Measurements from ENCODE around the gene C1orf50. TPM values are rescaled to one million over a fixed set of nuclear protein-coding genes. Genes with fewer than 3 reads are reported as not detected.
A peak's percentile ranks its signal among the peaks of the same experiment; 100 is the strongest.

Gene C1orf50
- total and polyA plus RNA-seq, 8 donors = 1.6 to 3.5 (median 2.6) TPM

DNA sequence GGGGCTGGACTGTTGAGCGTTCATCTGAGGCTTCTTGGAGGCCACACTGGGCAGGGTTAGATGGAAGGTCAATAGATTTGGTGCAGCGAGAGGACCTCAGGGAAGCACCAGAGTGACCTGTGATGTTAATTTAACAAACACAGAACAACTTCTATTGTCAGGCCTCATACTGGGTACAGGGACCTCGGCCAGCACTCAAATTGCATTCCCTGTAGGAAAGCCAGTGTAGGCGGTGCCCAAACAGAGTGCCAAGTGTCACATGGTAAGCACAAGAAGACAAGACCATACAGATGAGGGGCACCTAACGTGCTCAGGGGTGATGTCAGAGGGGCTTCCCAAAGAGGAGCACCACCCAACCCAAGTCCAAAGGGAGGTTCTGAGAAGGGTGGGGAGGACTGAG is 19.0 kb downstream of the C1orf50 start:
- no peaks in the 10 kb centered on the region for H3K27me3 ChIP-seq
- 89 to 94% methylated on average over 5 of the region's 5 CpGs for WGBS, 2 donors
- intact Hi-C loops (cut with DNase I) = loop anchor here in 1 of 3 donors (10.0 kb wide), 1 partner anchor 99 kb away; no protein-coding TSS in a partner anchor
- no peak for DNase-seq
- no peaks in the 10 kb centered on the region for H3K9me3 ChIP-seq
- no peaks in the 10 kb centered on the region for H3K4me1 ChIP-seq
- H3K36me3 ChIP-seq = no peaks in the 10 kb centered on the region
- TF ChIP-seq, protein P1, sequence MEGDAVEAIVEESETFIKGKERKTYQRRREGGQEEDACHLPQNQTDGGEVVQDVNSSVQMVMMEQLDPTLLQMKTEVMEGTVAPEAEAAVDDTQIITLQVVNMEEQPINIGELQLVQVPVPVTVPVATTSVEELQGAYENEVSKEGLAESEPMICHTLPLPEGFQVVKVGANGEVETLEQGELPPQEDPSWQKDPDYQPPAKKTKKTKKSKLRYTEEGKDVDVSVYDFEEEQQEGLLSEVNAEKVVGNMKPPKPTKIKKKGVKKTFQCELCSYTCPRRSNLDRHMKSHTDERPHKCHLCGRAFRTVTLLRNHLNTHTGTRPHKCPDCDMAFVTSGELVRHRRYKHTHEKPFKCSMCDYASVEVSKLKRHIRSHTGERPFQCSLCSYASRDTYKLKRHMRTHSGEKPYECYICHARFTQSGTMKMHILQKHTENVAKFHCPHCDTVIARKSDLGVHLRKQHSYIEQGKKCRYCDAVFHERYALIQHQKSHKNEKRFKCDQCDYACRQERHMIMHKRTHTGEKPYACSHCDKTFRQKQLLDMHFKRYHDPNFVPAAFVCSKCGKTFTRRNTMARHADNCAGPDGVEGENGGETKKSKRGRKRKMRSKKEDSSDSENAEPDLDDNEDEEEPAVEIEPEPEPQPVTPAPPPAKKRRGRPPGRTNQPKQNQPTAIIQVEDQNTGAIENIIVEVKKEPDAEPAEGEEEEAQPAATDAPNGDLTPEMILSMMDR (IDR thresholded peaks at IDR 0.05) = no peak
- H3K4me3 ChIP-seq = no peak overlapping the region
- no peak overlapping the region for H3K27ac ChIP-seq
- FAIRE-seq = no peak
- ATAC-seq = no peak

GRCh38 chr1:42788021-42788420 is 21.0 kb downstream of the C1orf50 start:
- no peak overlapping the region for H3K27ac ChIP-seq
- H3K9me3 ChIP-seq = no peaks in the 10 kb centered on the region
- no peaks in the 10 kb centered on the region for H3K36me3 ChIP-seq
- no peaks in the 10 kb centered on the region for H3K4me1 ChIP-seq
- H3K4me3 ChIP-seq = no peak overlapping the region
- 92 to 93% methylated on average over 1 of the region's 1 CpG for WGBS, 2 donors
- no peak for DNase-seq
- intact Hi-C loops (cut with DNase I) = loop anchor here in 1 of 3 donors (10.0 kb wide), 1 partner anchor 97 kb away; no protein-coding TSS in a partner anchor
- TF ChIP-seq, protein P1 (IDR thresholded peaks at IDR 0.05) = no peak
- no peak for FAIRE-seq
- no peaks in the 10 kb centered on the region for H3K27me3 ChIP-seq
- no peak for ATAC-seq

DNA sequence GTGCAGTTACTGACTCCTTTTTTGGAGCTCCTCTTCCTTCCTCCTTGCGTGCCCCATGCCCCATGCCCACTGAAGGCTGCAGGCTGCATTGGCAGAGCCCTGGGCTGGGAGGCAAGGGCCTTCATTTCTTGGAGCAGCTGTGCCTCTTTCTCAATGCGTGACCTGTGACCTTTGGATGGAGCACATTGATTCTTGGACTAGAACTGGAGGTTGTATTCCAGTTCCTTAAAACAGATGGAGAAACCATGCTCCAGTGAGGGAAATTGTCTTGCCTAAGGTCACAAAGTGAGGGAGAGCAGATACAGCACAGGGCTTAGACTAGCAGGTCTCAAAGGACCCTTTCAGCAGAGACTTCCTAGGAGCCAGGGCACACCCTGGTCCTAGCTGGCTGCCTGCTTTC is 26.8 kb downstream of the C1orf50 start:
- WGBS, 2 donors = 88 to 92% methylated on average over 2 of the region's 2 CpGs
- H3K4me3 ChIP-seq = no peak overlapping the region
- TF ChIP-seq, protein P1 (IDR thresholded peaks at IDR 0.05) = no peak
- H3K27me3 ChIP-seq = no peaks in the 10 kb centered on the region
- peak in 1 of 4 donors; percentile 24 for ATAC-seq
- DNase-seq = no peak
- peaks cover 0 to 4% (median 0%) of the 10 kb centered on the region in 3 donors for H3K4me1 ChIP-seq
- no peak overlapping the region for H3K27ac ChIP-seq
- H3K36me3 ChIP-seq = no peaks in the 10 kb centered on the region
- FAIRE-seq = no peak
- intact Hi-C loops (cut with DNase I) = no loop called here
- H3K9me3 ChIP-seq = no peaks in the 10 kb centered on the region

DNA sequence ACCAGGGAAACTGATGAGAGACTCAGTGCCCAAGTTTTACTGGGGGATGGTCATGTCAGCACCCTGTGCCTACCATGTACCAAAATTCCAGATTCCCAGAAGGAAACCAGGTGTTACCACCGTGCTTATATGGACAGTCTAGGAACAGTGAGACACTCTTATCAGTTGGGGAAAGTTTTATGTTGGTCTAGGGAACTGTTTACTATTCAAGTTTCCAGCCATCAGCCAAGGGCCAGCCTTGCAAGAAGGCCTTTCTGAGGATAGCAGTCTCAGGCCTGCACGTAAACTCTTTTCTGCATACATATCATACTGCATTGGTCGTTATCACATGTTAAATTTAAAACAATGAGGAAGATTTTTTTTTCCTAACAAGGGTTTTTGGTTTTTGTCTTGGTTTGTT is 30.4 kb downstream of the C1orf50 start:
- Histone ChIP-seq H3K4me1 (peaks cover 0 to 4% (median 0%) of the 10 kb centered on the region in 3 donors), H3K9me3 (no peaks in the 10 kb centered on the region), H3K27ac (no peak overlapping the region), H3K4me3 (no peak overlapping the region), H3K27me3 (no peaks in the 10 kb centered on the region), H3K36me3 (no peaks in the 10 kb centered on the region)
- DNase-seq (no peak), FAIRE-seq (no peak), ATAC-seq (peak; percentile 49 to 89 (median 53))
- WGBS, 2 donors = 50 to 54% methylated on average over 3 of the region's 3 CpGs
- intact Hi-C loops (cut with DNase I) = no loop called here
- TF ChIP-seq, protein P1 (IDR thresholded peaks at IDR 0.05) = no peak

DNA sequence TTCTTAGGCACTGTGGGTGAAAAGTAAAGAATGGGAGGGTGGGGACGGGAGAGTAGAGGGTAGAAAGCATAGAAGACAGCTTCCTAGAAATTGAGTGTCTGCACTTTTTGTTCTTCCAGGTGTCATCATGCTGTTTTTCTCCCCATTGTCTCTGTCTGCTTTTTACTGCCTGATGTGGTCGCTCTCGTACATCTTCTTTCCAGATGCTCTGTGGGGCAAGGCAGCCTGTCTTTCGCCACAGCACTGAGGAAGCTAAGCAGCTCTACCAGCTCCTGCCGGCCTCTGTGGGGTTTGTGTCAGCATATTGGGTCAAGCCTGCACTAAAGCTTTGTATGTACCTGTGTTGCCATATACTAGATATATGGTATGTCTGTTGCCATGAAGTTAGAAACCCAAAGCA is 30.9 kb downstream of the C1orf50 start:
- H3K9me3 ChIP-seq = no peaks in the 10 kb centered on the region
- ATAC-seq (no peak), FAIRE-seq (no peak), DNase-seq (no peak)
- H3K4me3 ChIP-seq = no peak overlapping the region
- no peaks in the 10 kb centered on the region for H3K27me3 ChIP-seq
- H3K27ac ChIP-seq = no peak overlapping the region
- intact Hi-C loops (cut with DNase I) = no loop called here
- peaks cover 0 to 4% (median 0%) of the 10 kb centered on the region in 3 donors for H3K4me1 ChIP-seq
- WGBS, 2 donors = 94 to 96% methylated on average over 5 of the region's 5 CpGs
- TF ChIP-seq, protein P1 (IDR thresholded peaks at IDR 0.05) = no peak
- no peaks in the 10 kb centered on the region for H3K36me3 ChIP-seq

All from pancreas (tissue), 10 donors.